Activated T-helper 17 cell treated with anti-CD3 and anti-CD28 coated beads, Interleukin-2, amount 50 U/mL, for 72 hours (primary cell): ENCODE results near the gene TES. TPM values are rescaled to one million over a fixed set of nuclear protein-coding genes. Genes with fewer than 3 reads are reported as not detected.
A peak's percentile ranks its signal among the peaks of the same experiment; 100 is the strongest.
"Not testable (repeated sequence)": the region's sequence is repeated elsewhere in the genome, so short reads cannot be mapped to it uniquely, and the experiment has no call there.

Experiments used
- ATAC-seq: fragments of 150-1000 bp; cut with Tn5 transposase; replicated peaks from 2 replicates; pipeline ENCODE4 v1.10.0; 2021; ENCODE audit warnings: mild to moderate bottlenecking, moderate library complexity
- H3K27ac Mint-ChIP-seq: one replicate; pipeline ENCODE4 v1.8.0; 2022; ENCODE audit warnings: mixed read lengths
- H3K27me3 Mint-ChIP-seq: one replicate; pipeline ENCODE4 v1.8.0; 2022; ENCODE audit warnings: mixed read lengths
- H3K36me3 Mint-ChIP-seq: one replicate; pipeline ENCODE4 v1.8.0; 2022; ENCODE audit warnings: low read depth, mild to moderate bottlenecking, mixed read lengths
- H3K4me1 Mint-ChIP-seq: one replicate; pipeline ENCODE4 v1.8.0; 2022; ENCODE audit warnings: mixed read lengths
- H3K4me3 Mint-ChIP-seq: one replicate; pipeline ENCODE4 v1.8.0; 2022; ENCODE audit warnings: mild to moderate bottlenecking, mixed read lengths
- H3K9me3 Mint-ChIP-seq: one replicate; pipeline ENCODE4 v1.8.0; 2022; ENCODE audit warnings: mixed read lengths
- total RNA-seq, 2 donors: library from RNA; stranded (reverse); gene quantifications; one replicate each; pipeline ENCODE4 v1.2.3, GENCODE V29; 2022

Gene TES
- total RNA-seq, 2 donors from 2014 or later = 57.6 to 79.4 TPM

- H3K4me1 Mint-ChIP-seq = peaks cover 39% of the 10 kb centered on the region
- peak; percentile 19 for ATAC-seq
- no peak overlapping the region for H3K27ac Mint-ChIP-seq
Measured at GRCh38 chr7:116235380-116235779, 25.0 kb downstream of the TES start.

GRCh38 chr7:116236020-116236630 lies 25.8 kb downstream of the TES start:
- no peaks in the 10 kb centered on the region for H3K27me3 Mint-ChIP-seq
- peaks cover 63% of the 10 kb centered on the region for H3K36me3 Mint-ChIP-seq
- peaks cover 36% of the 10 kb centered on the region for H3K4me1 Mint-ChIP-seq
- no peak overlapping the region for H3K27ac Mint-ChIP-seq
- no peaks in the 10 kb centered on the region for H3K9me3 Mint-ChIP-seq
- no peak overlapping the region for H3K4me3 Mint-ChIP-seq
- peak; percentile 49 for ATAC-seq

More at GRCh38 chr7:116235380-116235779, 25.0 kb downstream of the TES start:
- no peaks in the 10 kb centered on the region for H3K27me3 Mint-ChIP-seq
- H3K36me3 Mint-ChIP-seq = peaks cover 55% of the 10 kb centered on the region
- no peaks in the 10 kb centered on the region for H3K9me3 Mint-ChIP-seq
- H3K4me3 Mint-ChIP-seq = no peak overlapping the region

GRCh38 chr7:116239020-116239419 lies 28.7 kb downstream of the TES start:
- no peaks in the 10 kb centered on the region for H3K9me3 Mint-ChIP-seq
- H3K27ac Mint-ChIP-seq = peak overlapping the region; percentile 8
- no peak for ATAC-seq
- H3K4me1 Mint-ChIP-seq = peaks cover 20% of the 10 kb centered on the region
- peaks cover 72% of the 10 kb centered on the region for H3K36me3 Mint-ChIP-seq
- no peak overlapping the region for H3K4me3 Mint-ChIP-seq
- H3K27me3 Mint-ChIP-seq = no peaks in the 10 kb centered on the region

- Mint-ChIP-seq H3K36me3 (peaks cover 72% of the 10 kb centered on the region), H3K4me3 (no peak overlapping the region), H3K9me3 (no peaks in the 10 kb centered on the region), H3K27ac (peak overlapping the region; percentile 8), H3K27me3 (no peaks in the 10 kb centered on the region), H3K4me1 (peaks cover 18% of the 10 kb centered on the region)
- no peak for ATAC-seq
Measured at GRCh38 chr7:116239434-116239833, 29.1 kb downstream of the TES start.

- H3K4me3 Mint-ChIP-seq = no peak overlapping the region
Measured at GRCh38 chr7:116240024-116240668, 29.8 kb downstream of the TES start.

GRCh38 chr7:116241291-116241690 lies 31.0 kb downstream of the TES start:
- peak overlapping the region; percentile 64 for H3K27ac Mint-ChIP-seq
- peaks cover 79% of the 10 kb centered on the region for H3K36me3 Mint-ChIP-seq
- peaks cover 29% of the 10 kb centered on the region for H3K4me1 Mint-ChIP-seq
- ATAC-seq = no peak
- no peak overlapping the region for H3K4me3 Mint-ChIP-seq
- H3K9me3 Mint-ChIP-seq = no peaks in the 10 kb centered on the region
- no peaks in the 10 kb centered on the region for H3K27me3 Mint-ChIP-seq

More at GRCh38 chr7:116240024-116240668, 29.8 kb downstream of the TES start:
- peaks cover 79% of the 10 kb centered on the region for H3K36me3 Mint-ChIP-seq
- H3K9me3 Mint-ChIP-seq = no peaks in the 10 kb centered on the region
- peaks cover 19% of the 10 kb centered on the region for H3K4me1 Mint-ChIP-seq
- peak overlapping the region; percentile 64 for H3K27ac Mint-ChIP-seq
- H3K27me3 Mint-ChIP-seq = no peaks in the 10 kb centered on the region
- no peak for ATAC-seq

GRCh38 chr7:116242178-116242577 lies 31.8 kb downstream of the TES start:
- H3K27ac Mint-ChIP-seq = no peak overlapping the region
- peaks cover 33% of the 10 kb centered on the region for H3K4me1 Mint-ChIP-seq
- no peaks in the 10 kb centered on the region for H3K9me3 Mint-ChIP-seq
- peaks cover 79% of the 10 kb centered on the region for H3K36me3 Mint-ChIP-seq
- H3K4me3 Mint-ChIP-seq = no peak overlapping the region
- ATAC-seq = no peak
- H3K27me3 Mint-ChIP-seq = no peaks in the 10 kb centered on the region

GRCh38 chr7:116242759-116243158 lies 32.4 kb downstream of the TES start:
- no peaks in the 10 kb centered on the region for H3K9me3 Mint-ChIP-seq
- peaks cover 78% of the 10 kb centered on the region for H3K36me3 Mint-ChIP-seq
- H3K4me1 Mint-ChIP-seq = peaks cover 31% of the 10 kb centered on the region
- ATAC-seq = no peak
- no peaks in the 10 kb centered on the region for H3K27me3 Mint-ChIP-seq
- H3K27ac Mint-ChIP-seq = no peak overlapping the region
- H3K4me3 Mint-ChIP-seq = no peak overlapping the region

- not testable (repeated sequence) for H3K9me3 Mint-ChIP-seq
- peak overlapping the region; percentile 60 for H3K27ac Mint-ChIP-seq
Measured at GRCh38 chr7:116244803-116245202, 34.5 kb downstream of the TES start.

GRCh38 chr7:116246357-116246756 lies 36.0 kb downstream of the TES start:
- H3K27me3 Mint-ChIP-seq = no peaks in the 10 kb centered on the region
- peak; percentile 57 for ATAC-seq
- peak overlapping the region; percentile 3 for H3K27ac Mint-ChIP-seq
- peaks cover 24% of the 10 kb centered on the region for H3K4me1 Mint-ChIP-seq
- no peaks in the 10 kb centered on the region for H3K9me3 Mint-ChIP-seq
- H3K4me3 Mint-ChIP-seq = no peak overlapping the region
- peaks cover 84% of the 10 kb centered on the region for H3K36me3 Mint-ChIP-seq

More at GRCh38 chr7:116244803-116245202, 34.5 kb downstream of the TES start:
- H3K36me3 Mint-ChIP-seq = peaks cover 83% of the 10 kb centered on the region
- not testable (repeated sequence) for H3K27me3 Mint-ChIP-seq, ATAC-seq, H3K4me3 Mint-ChIP-seq
- peaks cover 28% of the 10 kb centered on the region for H3K4me1 Mint-ChIP-seq

- Mint-ChIP-seq H3K36me3 (peaks cover 96% of the 10 kb centered on the region), H3K27me3 (no peaks in the 10 kb centered on the region), H3K4me1 (peaks cover 18% of the 10 kb centered on the region), H3K9me3 (no peaks in the 10 kb centered on the region), H3K4me3 (no peak overlapping the region), H3K27ac (peak overlapping the region; percentile 23)
- no peak for ATAC-seq
Measured at GRCh38 chr7:116249969-116250553, 39.7 kb downstream of the TES start.

- Mint-ChIP-seq H3K9me3 (no peaks in the 10 kb centered on the region), H3K36me3 (peaks cover 89% of the 10 kb centered on the region), H3K4me3 (no peak overlapping the region), H3K4me1 (peaks cover 4% of the 10 kb centered on the region), H3K27me3 (no peaks in the 10 kb centered on the region), H3K27ac (no peak overlapping the region)
- no peak for ATAC-seq
Measured at GRCh38 chr7:116251675-116252074, 41.3 kb downstream of the TES start.

GRCh38 chr7:116252249-116252648 lies 41.9 kb downstream of the TES start:
- H3K4me1 Mint-ChIP-seq = no peaks in the 10 kb centered on the region
- no peak overlapping the region for H3K27ac Mint-ChIP-seq
- H3K9me3 Mint-ChIP-seq = no peaks in the 10 kb centered on the region
- no peaks in the 10 kb centered on the region for H3K27me3 Mint-ChIP-seq
- no peak for ATAC-seq
- H3K4me3 Mint-ChIP-seq = no peak overlapping the region
- H3K36me3 Mint-ChIP-seq = peaks cover 89% of the 10 kb centered on the region

- Mint-ChIP-seq H3K9me3 (no peaks in the 10 kb centered on the region), H3K36me3 (peaks cover 66% of the 10 kb centered on the region), H3K4me1 (no peaks in the 10 kb centered on the region), H3K27me3 (no peaks in the 10 kb centered on the region), H3K4me3 (no peak overlapping the region), H3K27ac (no peak overlapping the region)
- ATAC-seq = no peak
Measured at GRCh38 chr7:116257156-116257555, 46.8 kb downstream of the TES start.

GRCh38 chr7:116258734-116259133 lies 48.4 kb downstream of the TES start:
- Mint-ChIP-seq H3K4me1 (no peaks in the 10 kb centered on the region), H3K36me3 (peaks cover 50% of the 10 kb centered on the region), H3K4me3 (no peak overlapping the region), H3K9me3 (no peaks in the 10 kb centered on the region), H3K27ac (peak overlapping the region; percentile 25), H3K27me3 (no peaks in the 10 kb centered on the region)
- ATAC-seq = no peak
